VCaP (cell line): Measurements from ENCODE around the gene SMIM1.
"Not testable (repeated sequence)": the region's sequence is repeated elsewhere in the genome, so short reads cannot be mapped to it uniquely, and the experiment has no call there.

Source experiments
- H3K27ac ChIP-seq: fragments of 450-650 bp; 2 replicates; pipeline ENCODE4 v1.5.1; 2017
- TF ChIP-seq, protein P1 (sequence below): fragments of 450-650 bp; conservative IDR thresholded peaks from 2 replicates; pipeline ENCODE4 v1.5.1; 2017; ENCODE audit warnings: mild to moderate bottlenecking, moderate library complexity

Gene SMIM1

DNA sequence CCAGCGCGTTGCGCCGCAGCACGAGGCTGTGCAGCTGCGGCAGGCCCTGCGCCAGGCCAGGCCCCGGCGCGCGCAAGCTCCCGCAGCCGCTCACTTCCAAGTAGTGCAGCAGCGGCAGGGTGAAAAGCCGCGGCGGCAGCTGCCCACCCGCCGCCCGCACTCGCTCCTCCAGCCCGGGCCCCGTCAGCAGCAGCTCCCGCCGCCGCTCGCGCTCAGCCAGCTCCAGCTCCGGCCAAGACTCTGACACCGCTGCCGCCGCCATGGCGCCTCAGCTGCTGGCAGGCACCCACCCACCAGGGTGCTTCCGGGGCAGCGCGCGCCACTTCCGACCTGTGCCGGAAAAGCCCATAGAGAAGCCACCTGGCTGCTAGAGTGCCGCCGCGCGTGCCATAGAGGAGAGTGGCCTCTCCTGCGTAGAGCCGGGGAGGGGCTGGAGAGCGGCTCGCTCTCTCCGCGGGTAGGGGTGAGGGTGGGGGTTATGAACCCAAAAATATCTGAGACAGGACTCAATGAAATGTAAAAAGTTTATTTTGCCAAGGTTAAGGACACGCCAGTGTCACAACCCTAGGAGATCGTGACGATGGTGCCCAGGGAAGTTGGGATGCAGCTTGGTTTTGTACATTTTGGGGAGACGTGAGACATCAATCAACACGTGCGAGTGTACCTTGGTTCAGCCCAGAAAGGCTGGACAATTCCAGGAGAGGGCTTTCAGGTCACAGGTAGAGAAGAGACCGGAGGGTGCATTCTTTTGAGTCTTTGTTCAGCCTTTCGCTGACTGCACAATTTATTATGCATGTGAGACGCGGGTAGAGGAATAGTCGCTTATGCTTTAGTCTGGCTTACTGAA, 23.9 kb downstream of the SMIM1 start, which contains the start of gene LRRC47:
TSS of gene LRRC47 (minus strand) at position 284 of the 847 bp plus-strand sequence. CDS start at position 262, 22 bp downstream.
- H3K27ac ChIP-seq: peak within 1 kb of the TSS; percentile 87
- TF ChIP-seq, protein P1, sequence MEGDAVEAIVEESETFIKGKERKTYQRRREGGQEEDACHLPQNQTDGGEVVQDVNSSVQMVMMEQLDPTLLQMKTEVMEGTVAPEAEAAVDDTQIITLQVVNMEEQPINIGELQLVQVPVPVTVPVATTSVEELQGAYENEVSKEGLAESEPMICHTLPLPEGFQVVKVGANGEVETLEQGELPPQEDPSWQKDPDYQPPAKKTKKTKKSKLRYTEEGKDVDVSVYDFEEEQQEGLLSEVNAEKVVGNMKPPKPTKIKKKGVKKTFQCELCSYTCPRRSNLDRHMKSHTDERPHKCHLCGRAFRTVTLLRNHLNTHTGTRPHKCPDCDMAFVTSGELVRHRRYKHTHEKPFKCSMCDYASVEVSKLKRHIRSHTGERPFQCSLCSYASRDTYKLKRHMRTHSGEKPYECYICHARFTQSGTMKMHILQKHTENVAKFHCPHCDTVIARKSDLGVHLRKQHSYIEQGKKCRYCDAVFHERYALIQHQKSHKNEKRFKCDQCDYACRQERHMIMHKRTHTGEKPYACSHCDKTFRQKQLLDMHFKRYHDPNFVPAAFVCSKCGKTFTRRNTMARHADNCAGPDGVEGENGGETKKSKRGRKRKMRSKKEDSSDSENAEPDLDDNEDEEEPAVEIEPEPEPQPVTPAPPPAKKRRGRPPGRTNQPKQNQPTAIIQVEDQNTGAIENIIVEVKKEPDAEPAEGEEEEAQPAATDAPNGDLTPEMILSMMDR: no peak

DNA sequence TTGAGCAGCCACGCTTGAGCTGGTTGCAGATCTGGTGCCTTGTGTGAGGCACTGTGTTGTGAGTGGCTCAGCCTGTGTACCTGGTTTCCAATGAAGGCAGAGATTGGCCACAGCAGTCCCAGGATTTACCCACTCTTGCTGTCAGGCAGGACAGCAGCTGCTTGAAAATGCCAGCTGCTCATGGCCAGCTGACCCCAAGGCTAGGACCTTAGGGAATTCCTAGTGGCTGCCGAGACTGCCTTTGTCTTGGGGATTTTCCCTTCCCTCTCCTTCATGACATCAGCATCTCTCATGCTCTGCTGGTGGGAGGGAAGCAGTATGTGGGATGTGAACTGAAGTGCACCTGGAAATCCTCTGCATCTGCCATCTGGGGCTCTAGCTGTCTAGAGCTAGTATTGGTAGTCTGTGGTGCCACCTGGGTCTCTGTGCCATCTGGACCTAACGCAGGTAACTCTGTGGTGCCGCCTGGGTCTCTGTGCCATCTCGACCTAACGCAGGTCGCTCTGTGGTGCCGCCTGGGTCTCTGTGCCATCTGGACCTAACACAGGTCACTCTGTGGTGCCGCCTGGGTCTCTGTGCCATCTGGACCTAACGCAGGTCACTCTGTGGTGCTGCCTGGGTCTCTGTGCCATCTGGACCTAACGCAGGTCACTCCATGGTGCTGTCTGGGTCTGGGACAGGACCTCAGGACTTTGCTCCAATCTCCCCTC, 27.6 kb downstream of the SMIM1 start:
- no peak overlapping the region for H3K27ac ChIP-seq
- TF ChIP-seq, protein P1: no peak

DNA sequence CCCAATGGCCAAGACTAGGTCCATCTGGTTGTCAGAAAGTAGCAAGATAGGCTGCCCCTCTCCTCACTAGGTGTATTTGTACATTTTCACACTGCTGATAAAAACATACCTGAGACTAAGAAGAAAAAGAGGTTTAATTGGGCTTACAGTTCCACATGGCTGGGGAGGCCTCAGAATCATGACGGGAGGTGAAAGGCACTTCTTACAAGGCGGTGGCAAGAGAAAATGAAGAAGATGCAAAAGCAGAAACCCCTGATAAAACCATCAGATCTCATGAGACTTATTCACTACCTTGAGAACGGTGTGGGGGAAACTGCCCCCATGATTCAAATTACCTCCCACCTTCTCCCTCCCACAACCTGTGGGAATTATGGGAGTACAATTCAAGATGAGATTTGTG, 28.2 kb downstream of the SMIM1 start:
- H3K27ac ChIP-seq: not testable (repeated sequence)

DNA sequence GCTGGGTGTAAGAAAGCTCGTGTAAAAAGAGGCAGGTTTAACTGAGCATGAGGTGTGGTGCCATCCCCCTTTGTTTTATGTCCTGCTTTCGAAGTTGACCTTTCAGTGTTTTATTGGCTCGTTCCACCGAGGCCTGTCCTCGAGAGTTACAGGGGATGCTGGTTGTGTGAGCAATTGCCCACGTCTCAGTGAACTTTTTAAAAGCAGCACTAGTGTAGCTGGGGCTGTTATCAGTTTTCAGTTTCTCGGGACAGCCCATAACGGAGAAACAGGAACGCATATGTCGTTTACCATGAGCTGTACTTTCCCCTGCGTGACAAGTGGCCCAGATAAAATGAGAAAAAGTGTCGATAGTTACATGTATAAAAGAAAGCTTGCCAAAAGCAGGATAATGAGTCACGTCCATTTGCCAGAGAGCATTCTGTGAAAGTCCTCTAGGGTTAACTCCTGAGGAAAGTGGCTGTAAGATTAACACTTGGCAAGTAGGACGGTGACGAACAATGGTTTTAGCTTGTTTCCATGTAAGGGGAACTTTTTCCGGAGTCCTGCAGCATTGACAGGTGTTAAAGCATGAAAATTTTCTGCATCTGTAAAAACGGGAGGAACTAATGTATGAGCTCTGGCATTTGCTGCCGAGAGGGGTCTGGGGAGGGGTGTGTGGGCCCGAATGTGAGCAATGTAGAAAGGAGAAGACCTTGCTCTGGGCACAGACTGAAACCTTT, 31.5 kb downstream of the SMIM1 start:
- no peak overlapping the region for H3K27ac ChIP-seq
- TF ChIP-seq, protein P1: no peak

DNA sequence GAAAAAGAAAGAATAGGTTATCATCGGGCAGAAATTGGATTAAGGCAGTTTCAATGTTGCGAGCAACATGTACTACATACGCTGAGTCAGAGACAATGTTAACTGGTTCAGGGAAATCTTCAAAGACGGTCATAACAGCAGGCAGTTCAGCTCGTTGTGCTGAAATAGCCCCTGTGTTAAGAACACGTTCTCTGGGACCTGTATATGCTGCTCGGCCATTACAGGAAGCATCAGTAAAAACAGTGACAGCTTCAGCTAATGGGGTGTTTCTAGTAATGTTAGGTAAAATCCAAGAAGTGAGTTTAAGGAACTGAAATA, 32.0 kb downstream of the SMIM1 start:
- H3K27ac ChIP-seq: not testable (repeated sequence)

DNA sequence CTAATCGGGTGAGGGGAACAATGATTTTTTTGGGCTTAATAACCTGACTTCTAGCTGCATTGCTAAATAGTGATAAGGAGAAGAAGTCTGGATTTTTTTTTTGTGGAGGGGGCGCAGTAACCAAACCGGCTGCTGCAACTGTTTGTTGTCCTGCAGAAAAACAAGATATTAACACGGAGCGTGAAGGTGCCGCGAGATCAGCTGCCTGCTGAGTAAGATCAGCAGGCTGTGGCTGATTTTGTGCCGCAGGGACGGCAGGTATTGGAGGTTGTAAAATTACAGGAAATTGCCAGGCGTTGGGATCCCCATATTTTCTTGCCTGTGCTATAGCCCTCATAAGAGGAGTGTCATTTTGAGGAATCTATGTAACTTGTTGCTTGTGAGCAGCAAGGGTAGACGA, 32.5 kb downstream of the SMIM1 start:
- H3K27ac ChIP-seq: no peak overlapping the region
- TF ChIP-seq, protein P1: no peak

DNA sequence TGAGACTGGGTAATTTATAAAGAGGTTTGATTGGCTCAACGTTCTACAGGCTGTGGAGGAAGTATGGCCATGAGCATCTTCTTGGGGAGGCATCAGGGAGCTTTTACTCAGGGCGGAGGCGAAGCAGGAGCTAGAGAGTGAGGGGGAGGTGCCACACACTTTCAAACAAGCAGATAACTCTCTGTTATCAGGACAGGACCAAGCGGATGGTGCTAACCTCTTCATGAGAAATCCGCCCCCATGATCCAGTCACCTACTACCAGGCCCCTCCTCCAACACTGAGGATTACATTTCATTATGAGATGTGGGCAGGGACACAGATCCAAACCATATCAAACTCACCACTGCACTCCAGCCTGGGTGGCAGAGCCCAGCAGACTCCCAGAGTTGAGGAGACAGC, 35.2 kb downstream of the SMIM1 start:
- TF ChIP-seq, protein P1: no peak
- no peak overlapping the region for H3K27ac ChIP-seq

DNA sequence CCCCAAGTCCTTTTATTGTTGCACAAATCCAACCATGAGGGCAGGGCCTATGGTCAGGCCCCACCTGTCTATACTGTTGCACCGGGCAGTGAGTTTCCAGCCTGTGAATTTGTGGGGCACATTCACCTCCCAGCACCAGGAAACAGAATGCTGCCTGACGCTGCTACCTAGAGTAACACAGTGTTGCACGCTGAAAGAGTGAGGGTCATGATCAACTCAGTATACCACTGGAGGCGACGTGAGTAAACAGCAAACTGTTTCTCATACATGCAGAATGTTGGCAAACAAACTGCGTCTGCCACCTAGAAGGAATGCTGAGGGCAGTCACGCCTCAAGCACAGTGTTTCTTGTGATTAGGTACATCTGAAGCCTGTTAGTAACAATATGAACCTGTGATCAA, 37.1 kb downstream of the SMIM1 start:
- H3K27ac ChIP-seq: no peak overlapping the region
- TF ChIP-seq, protein P1: no peak

DNA sequence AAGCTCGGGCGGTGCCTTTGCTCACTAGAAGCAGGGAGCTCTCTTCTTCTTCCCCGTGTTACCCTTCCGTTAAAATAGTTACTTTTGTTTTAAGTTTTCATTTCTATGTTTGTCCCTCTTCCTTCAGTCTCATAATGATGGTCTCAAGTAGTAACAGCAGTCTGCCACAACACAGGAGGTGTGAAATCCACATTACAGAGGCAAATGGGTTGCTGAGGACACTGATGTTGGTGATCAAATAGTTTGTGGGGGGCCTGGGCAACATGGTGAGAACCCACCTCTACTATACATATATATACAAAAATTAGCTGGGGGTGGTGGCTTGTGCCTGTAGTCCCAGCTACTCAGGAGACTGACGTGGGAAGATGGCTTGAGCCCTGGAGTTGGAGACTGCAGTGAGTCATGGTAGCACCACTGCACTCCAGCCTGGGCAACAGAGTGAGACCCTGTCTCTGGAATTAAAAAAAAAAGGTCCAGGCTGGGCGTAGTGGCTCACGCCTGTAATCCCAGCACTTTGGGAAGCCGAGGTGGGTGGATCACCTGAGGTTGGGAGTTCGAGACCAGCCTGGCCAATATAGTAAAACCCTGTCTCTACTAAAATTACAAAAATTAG, 37.7 kb downstream of the SMIM1 start:
- not testable (repeated sequence) for H3K27ac ChIP-seq
